HEK293 (cell line): ENCODE results near the gene MPZL2.

Experiments used
- CTCF ChIA-PET: fragments of 350-600 bp; formaldehyde crosslinking; extraction: SDS; loops from one replicate; lab custom pipeline; 2021; ENCODE audit warnings: antibody characterized with exemption; lab: Yijun Ruan, JAX
- POLR2A ChIA-PET: fragments of 300-600 bp; formaldehyde crosslinking; extraction: SDS; loops from one replicate; lab custom pipeline; 2020; ENCODE audit warnings: antibody characterized with exemption, inconsistent platforms; lab: Yijun Ruan, JAX
- H3K27ac ChIP-seq: fragments of 200-500 bp; sonication (Bioruptor generic); 2 replicates; pipeline ENCODE4 v1.5.1; 2014; ENCODE audit warnings: low read depth, low read length, control low read depth, inconsistent platforms; ENCODE audit errors: extremely low read depth
- H3K36me3 ChIP-seq, 2 experiments: fragments of 200-500 bp in 1 of 2; sonication (Bioruptor generic) in 1 of 2; 1 replicate in 1 of 2; 2 replicates in 1 of 2; pipeline ENCODE4 v1.5.1; 2014 to 2017; ENCODE audit warnings: inconsistent platforms in 2 of 2, low read length in 2 of 2; ENCODE audit not compliant: control insufficient read depth in 2 of 2, insufficient read depth in 1 of 2
- H3K4me1 ChIP-seq: fragments of 200-500 bp; sonication (Bioruptor generic); 2 replicates; pipeline ENCODE4 v1.5.1; 2014; ENCODE audit warnings: mild to moderate bottlenecking, low read length, inconsistent platforms; ENCODE audit not compliant: control insufficient read depth, insufficient read depth
- H3K4me3 ChIP-seq: 2 replicates; pipeline ENCODE4 v1.5.1; 2011; ENCODE audit warnings: low read depth, mild to moderate bottlenecking, control low read depth, low read length, moderate library complexity
- H3K9me3 ChIP-seq: fragments of 200-500 bp; sonication (Bioruptor generic); 2 replicates; pipeline ENCODE4 v1.5.1; 2014; ENCODE audit warnings: low read depth, low read length, inconsistent platforms; ENCODE audit not compliant: control insufficient read depth, insufficient read depth
- EGR2 ChIP-seq: fragments of 450-650 bp; formaldehyde crosslinking; IDR thresholded peaks from 2 replicates; pipeline ENCODE4 v1.5.1; 2016; ENCODE audit warnings: low read depth, missing biosample characterization, missing genetic modification characterization
- FEZF1 ChIP-seq: fragments of 450-650 bp; formaldehyde crosslinking; IDR thresholded peaks from 2 replicates; pipeline ENCODE4 v1.5.1; 2016; ENCODE audit warnings: missing biosample characterization, missing genetic modification characterization
- INSM2 ChIP-seq: fragments of 450-650 bp; formaldehyde crosslinking; IDR thresholded peaks from 2 replicates; pipeline ENCODE4 v1.5.1; 2016; ENCODE audit warnings: missing biosample characterization, missing genetic modification characterization
- KLF17 ChIP-seq: fragments of 450-650 bp; formaldehyde crosslinking; IDR thresholded peaks from 2 replicates; pipeline ENCODE4 v1.5.1; 2016; ENCODE audit warnings: missing biosample characterization, missing genetic modification characterization
- MYNN ChIP-seq: fragments of 450-650 bp; formaldehyde crosslinking; IDR thresholded peaks from 2 replicates; pipeline ENCODE4 v1.5.1; 2016; ENCODE audit warnings: missing biosample characterization, missing genetic modification characterization, borderline replicate concordance
- SCRT1 ChIP-seq: fragments of 450-650 bp; formaldehyde crosslinking; IDR thresholded peaks from 2 replicates; pipeline ENCODE4 v1.5.1; 2016; ENCODE audit warnings: missing biosample characterization, missing genetic modification characterization, borderline replicate concordance
- SETDB1 ChIP-seq: IDR thresholded peaks from one replicate; pipeline ENCODE4 v1.6.1; 2017; ENCODE audit warnings: mild to moderate bottlenecking, low read length, moderate library complexity, mixed read lengths; ENCODE audit not compliant: insufficient read length
- ZBTB7A ChIP-seq: fragments of 450-650 bp; formaldehyde crosslinking; IDR thresholded peaks from 2 replicates; pipeline ENCODE4 v1.5.1; 2016; ENCODE audit warnings: low read depth, missing biosample characterization, missing genetic modification characterization
- ZFP41 ChIP-seq: fragments of 450-650 bp; formaldehyde crosslinking; IDR thresholded peaks from 2 replicates; pipeline ENCODE4 v1.5.1; 2016; ENCODE audit warnings: missing biosample characterization, missing genetic modification characterization, borderline replicate concordance
- ZNF354C ChIP-seq: fragments of 450-650 bp; formaldehyde crosslinking; IDR thresholded peaks from 2 replicates; pipeline ENCODE4 v1.5.1; 2016; ENCODE audit warnings: missing biosample characterization, missing genetic modification characterization, low read depth, borderline replicate concordance
- ZNF37A ChIP-seq: fragments of 450-650 bp; IDR thresholded peaks from 2 replicates; pipeline ENCODE4 v1.5.1; 2018; ENCODE audit warnings: missing biosample characterization, missing genetic modification characterization
- ZNF473 ChIP-seq: fragments of 450-650 bp; formaldehyde crosslinking; IDR thresholded peaks from 2 replicates; pipeline ENCODE4 v1.5.1; 2017; ENCODE audit warnings: missing biosample characterization, missing genetic modification characterization
- ZNF501 ChIP-seq: fragments of 450-650 bp; formaldehyde crosslinking; IDR thresholded peaks from 2 replicates; pipeline ENCODE4 v1.5.1; 2016; ENCODE audit warnings: missing biosample characterization, missing genetic modification characterization
- ZNF521 ChIP-seq: fragments of 450-650 bp; formaldehyde crosslinking; IDR thresholded peaks from 2 replicates; pipeline ENCODE4 v1.5.1; 2017; ENCODE audit warnings: missing biosample characterization, mild to moderate bottlenecking, missing genetic modification characterization
- ZNF529 ChIP-seq: fragments of 450-650 bp; formaldehyde crosslinking; IDR thresholded peaks from 2 replicates; pipeline ENCODE4 v1.5.1; 2017; ENCODE audit warnings: missing genetic modification characterization, missing biosample characterization; ENCODE audit not compliant: insufficient replicate concordance
- ZNF621 ChIP-seq: fragments of 450-650 bp; formaldehyde crosslinking; IDR thresholded peaks from 2 replicates; pipeline ENCODE4 v1.5.1; 2017; ENCODE audit warnings: missing biosample characterization, missing genetic modification characterization
- ZNF624 ChIP-seq: fragments of 450-650 bp; formaldehyde crosslinking; IDR thresholded peaks from 2 replicates; pipeline ENCODE4 v1.5.1; 2017; ENCODE audit warnings: missing biosample characterization, missing genetic modification characterization
- ZNF654 ChIP-seq: fragments of 450-650 bp; formaldehyde crosslinking; IDR thresholded peaks from 2 replicates; pipeline ENCODE4 v1.5.1; 2016; ENCODE audit warnings: low read depth, missing biosample characterization, missing genetic modification characterization
- ZNF664 ChIP-seq: fragments of 450-650 bp; formaldehyde crosslinking; IDR thresholded peaks from 2 replicates; pipeline ENCODE4 v1.5.1; 2016; ENCODE audit warnings: missing biosample characterization, missing genetic modification characterization
- ZNF670 ChIP-seq: fragments of 450-650 bp; formaldehyde crosslinking; IDR thresholded peaks from 2 replicates; pipeline ENCODE4 v1.5.1; 2016; ENCODE audit warnings: missing biosample characterization, missing genetic modification characterization, low read depth
- ZNF785 ChIP-seq: fragments of 450-650 bp; formaldehyde crosslinking; IDR thresholded peaks from 2 replicates; pipeline ENCODE4 v1.5.1; 2016; ENCODE audit warnings: missing biosample characterization, missing genetic modification characterization
- ZNF830 ChIP-seq: fragments of 450-650 bp; IDR thresholded peaks from 2 replicates; pipeline ENCODE4 v1.5.0; 2018; ENCODE audit warnings: missing biosample characterization, missing genetic modification characterization, low read depth, mild to moderate bottlenecking, moderate library complexity
- ZSCAN23 ChIP-seq: fragments of 450-650 bp; formaldehyde crosslinking; IDR thresholded peaks from 2 replicates; pipeline ENCODE4 v1.5.1; 2016; ENCODE audit warnings: missing biosample characterization, missing genetic modification characterization

MPZL2 gene

GRCh38 chr11:118226296-118226695 lies 37.8 kb downstream of the MPZL2 start (continued):
- no peak for TF ChIP-seq ZSCAN23 (tag by site-specific recombination)
- no peak for TF ChIP-seq ZNF354C (tag by site-specific recombination)
- no peak for TF ChIP-seq EGR2 (tag by site-specific recombination)
- TF ChIP-seq SCRT1: no peak
- TF ChIP-seq ZFP41 (tag by site-specific recombination): no peak
- no peak for TF ChIP-seq ZNF521 (tag by site-specific recombination)
- TF ChIP-seq ZNF654 (tag by site-specific recombination): no peak
- no peak for TF ChIP-seq ZBTB7A (tag by site-specific recombination)
- TF ChIP-seq, all 188 proteins: peak for 0

GRCh38 chr11:118224511-118225188 lies 39.4 kb downstream of the MPZL2 start, which contains the start of gene JAML:
Gene JAML, minus strand, starts transcription at chr11:118225011. Its CDS starts 10,145 bp downstream, at chr11:118214866.
- POLR2A ChIA-PET: no interaction called here
- Histone ChIP-seq H3K36me3 (no peaks in the 10 kb centered on the region), H3K9me3 (no peaks in the 10 kb centered on the region), H3K4me3 (no peak within 1 kb of the TSS), H3K27ac (no peak within 1 kb of the TSS), H3K4me1 (no peaks in the 10 kb centered on the region)
- CTCF ChIA-PET: interaction anchor here (2.6 kb wide), 1 partner anchor 26 kb away, joined by 12 read pairs; no protein-coding TSS in a partner anchor
- TF ChIP-seq INSM2 (no peak), FEZF1 (tag by site-specific recombination) (no peak), MYNN (no peak), ZNF670 (tag by site-specific recombination) (no peak), ZNF624 (no peak), EGR2 (tag by site-specific recombination) (no peak), ZNF473 (tag by site-specific recombination) (no peak), ZNF529 (tag by site-specific recombination) (no peak), KLF17 (tag by site-specific recombination) (no peak), ZNF664 (no peak), ZNF501 (tag by site-specific recombination) (no peak), ZFP41 (tag by site-specific recombination) (no peak), ZNF37A (tag by site-specific recombination) (no peak), ZNF830 (tag by site-specific recombination) (no peak)

GRCh38 chr11:118223992-118224391 lies 40.1 kb downstream of the MPZL2 start:
- no peaks in the 10 kb centered on the region for H3K9me3 ChIP-seq
- TF ChIP-seq ZNF621 (tag by site-specific recombination): no peak
- TF ChIP-seq ZNF785 (tag by site-specific recombination): no peak
- no peak for TF ChIP-seq SETDB1
- TF ChIP-seq, all 188 proteins: peak for 0
- Histone ChIP-seq H3K36me3 (no peaks in the 10 kb centered on the region), H3K27ac (no peak overlapping the region), H3K4me3 (no peak overlapping the region), H3K4me1 (no peaks in the 10 kb centered on the region)
- CTCF ChIA-PET: no interaction called here
- POLR2A ChIA-PET: no interaction called here
